SK-N-MC (cell line): Measurements from ENCODE around the gene HOXA9.

Source experiments
- EZH2 ChIP-seq: fragments of 200-600 bp; sonication (generic); IDR thresholded peaks from one replicate; pipeline ENCODE4 v1.6.1; 2017; ENCODE audit warnings: antibody characterized with exemption
- POLR2AphosphoS5 ChIP-seq: IDR thresholded peaks from 2 replicates; pipeline ENCODE4 v1.6.1; 2012; ENCODE audit warnings: mild to moderate bottlenecking, low read depth, low read length, borderline replicate concordance

GRCh38 chr7:27124902-27125689, 40.2 kb downstream of the HOXA9 start:
- TF ChIP-seq EZH2 (no peak), POLR2AphosphoS5 (no peak)
